ENCODE data around the gene KRT32.

KRT32 gene

DNA sequence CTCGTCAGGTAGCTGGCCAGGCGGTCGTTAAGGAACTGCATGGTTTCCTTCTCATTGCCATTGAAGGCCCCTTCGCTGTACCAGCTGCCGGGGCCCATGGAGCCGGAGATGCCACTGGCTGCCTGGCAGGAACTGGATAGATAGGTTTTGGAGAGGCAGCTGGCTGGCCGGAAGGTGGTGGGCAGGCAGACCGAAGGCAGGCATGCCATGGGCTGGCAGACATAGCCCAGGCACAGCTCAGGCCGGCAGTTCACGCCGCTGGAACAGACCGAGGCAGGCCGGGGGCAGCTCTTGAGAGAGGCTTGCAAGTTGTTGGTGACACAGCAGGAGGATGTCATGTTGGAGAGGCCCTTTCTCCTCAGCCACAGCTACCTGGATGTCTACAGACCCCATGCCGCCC is at the start of gene KRT32:
KRT32 (minus strand) TSS at position 399 of the 400 bp plus-strand sequence; CDS start at position 338, 61 bp downstream.
- in situ Hi-C loops (cut with HindIII; ENCODE audit: low sequenced_read_pairs), result no loop called here

DNA sequence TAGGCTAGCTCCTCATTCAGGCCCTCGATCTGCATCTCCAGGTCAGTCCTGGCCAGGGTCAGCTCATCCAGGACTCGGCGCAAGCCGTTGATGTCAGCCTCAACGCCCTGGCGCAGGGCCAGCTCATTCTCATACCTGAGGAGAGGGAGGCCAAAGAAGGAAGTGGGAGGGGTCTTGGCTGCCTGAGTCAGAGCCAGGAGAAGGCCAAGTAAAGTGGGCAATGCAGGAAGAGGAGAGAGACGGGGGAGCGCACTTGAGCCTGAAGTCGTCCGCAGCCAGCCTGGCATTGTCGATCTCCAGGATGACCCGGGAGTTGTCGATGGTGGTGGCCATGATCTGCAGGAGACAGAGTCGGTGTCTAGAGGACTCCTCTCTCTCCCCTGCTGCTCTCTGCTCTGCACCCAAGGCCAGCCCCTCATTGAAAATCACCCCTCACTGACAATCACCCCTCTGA is 49.7 kb upstream of the KRT32 start:
- in situ Hi-C loops (cut with HindIII; ENCODE audit: low sequenced_read_pairs), result no loop called here

DNA sequence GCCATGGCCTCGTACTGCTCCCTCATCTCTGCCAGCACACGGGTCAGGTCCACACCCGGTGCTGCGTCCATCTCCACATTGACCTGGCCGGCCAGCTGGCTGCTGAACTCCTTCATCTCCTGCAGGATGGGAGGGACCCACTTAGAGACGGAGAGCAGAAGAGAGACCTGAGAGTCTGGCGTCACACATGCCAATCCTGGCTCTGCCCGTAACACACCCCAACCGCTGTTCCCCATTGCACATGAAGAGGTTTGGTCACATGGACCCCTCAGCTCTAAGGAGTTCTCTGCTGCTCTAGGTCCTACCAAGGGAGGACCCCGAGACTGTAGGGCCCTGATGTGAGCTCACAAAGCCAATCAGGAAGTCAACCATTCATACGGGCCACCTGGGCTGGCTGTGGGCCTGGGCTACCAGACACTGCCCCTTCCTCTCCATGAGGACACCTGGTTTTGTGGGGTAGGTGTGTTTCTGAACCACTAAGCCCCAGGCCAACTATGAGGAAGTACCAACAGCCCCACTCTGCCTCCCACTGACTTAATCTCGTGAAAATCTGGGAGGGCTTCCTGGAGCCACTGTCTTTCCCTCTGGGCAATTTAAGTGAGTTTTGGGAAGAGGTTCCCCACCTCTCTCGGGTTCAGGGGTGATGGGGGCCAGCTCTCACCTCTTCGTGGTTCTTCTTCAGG is 49.1 kb upstream of the KRT32 start:
- in situ Hi-C loops (cut with HindIII; ENCODE audit: low sequenced_read_pairs), result no loop called here

GRCh38 chr17:41513168-41513547 is 46.0 kb upstream of the KRT32 start:
- in situ Hi-C loops (cut with HindIII; ENCODE audit: low sequenced_read_pairs), result no loop called here

DNA sequence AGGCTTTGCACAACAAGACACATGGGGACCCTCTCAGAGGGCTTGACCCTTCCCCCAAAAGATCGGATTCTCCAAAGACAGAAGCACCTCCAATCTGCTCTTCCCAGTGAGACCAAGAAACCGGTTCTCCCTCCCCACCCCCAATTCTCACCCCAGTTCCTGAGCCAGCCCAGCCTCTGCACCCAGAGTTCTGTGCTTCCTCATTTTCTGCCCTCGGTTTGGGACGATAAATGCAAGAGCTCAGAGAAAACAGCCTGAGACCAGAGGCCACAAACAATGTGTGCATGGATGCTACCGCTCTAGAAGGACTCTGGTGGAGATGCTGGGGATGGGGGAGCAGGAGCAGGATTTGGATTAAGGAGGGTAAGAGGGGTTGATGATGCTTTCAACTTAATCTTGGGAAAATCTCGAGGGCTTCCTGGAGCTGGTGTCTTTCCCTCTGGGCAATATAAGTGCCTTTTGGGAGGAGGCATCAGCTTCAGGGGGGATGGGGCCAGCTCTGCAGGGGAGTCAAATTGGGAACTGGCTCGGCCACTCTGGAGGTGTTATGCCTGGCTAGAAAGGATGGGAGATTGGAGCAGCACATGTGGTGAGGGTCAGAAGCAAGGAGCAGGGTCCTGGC is 45.5 kb upstream of the KRT32 start:
- in situ Hi-C loops (cut with HindIII; ENCODE audit: low sequenced_read_pairs), result no loop called here

GRCh38 chr17:41511716-41512115 is 44.5 kb upstream of the KRT32 start:
- in situ Hi-C loops (cut with HindIII; ENCODE audit: low sequenced_read_pairs), result no loop called here

- in situ Hi-C loops (cut with HindIII; ENCODE audit: low sequenced_read_pairs), result no loop called here
Observed at GRCh38 chr17:41511116-41511515, 43.9 kb upstream of the KRT32 start.

GRCh38 chr17:41510251-41511065 is 43.3 kb upstream of the KRT32 start:
- in situ Hi-C loops (cut with HindIII; ENCODE audit: low sequenced_read_pairs), result no loop called here

DNA sequence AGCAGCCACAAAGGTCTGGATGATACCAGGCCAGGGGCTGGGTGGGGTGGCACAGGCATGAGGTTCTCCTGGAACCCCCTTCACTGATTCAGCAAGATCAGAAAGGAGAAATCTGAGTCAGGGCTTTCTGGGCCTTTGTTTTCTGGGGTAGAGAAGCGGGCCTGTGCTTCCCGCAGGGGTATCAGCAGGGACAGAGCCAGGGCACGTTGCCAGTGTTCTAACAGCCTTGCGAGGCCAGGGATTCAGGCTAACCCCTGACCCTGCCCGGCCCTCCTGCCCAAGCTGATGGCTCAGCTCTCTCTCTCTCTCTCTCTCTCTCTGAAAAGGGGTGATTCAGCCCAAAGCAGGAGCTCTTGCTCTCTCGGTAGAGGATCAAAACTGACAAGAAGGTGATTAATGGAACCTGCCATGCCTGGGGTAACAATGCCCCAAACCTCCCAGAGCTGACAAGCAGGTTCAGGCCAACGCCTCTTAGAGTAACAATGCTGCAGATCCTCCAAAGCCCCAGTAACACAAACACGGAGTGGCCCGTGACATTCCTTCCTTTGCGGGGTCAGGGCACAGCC is 40.2 kb upstream of the KRT32 start:
- in situ Hi-C loops (cut with HindIII; ENCODE audit: low sequenced_read_pairs), result no loop called here

- in situ Hi-C loops (cut with HindIII; ENCODE audit: low sequenced_read_pairs), result no loop called here
Observed at GRCh38 chr17:41505809-41506767, 38.9 kb upstream of the KRT32 start.

- in situ Hi-C loops (cut with HindIII; ENCODE audit: low sequenced_read_pairs), result no loop called here
Observed at GRCh38 chr17:41505007-41505808, 38.0 kb upstream of the KRT32 start, which contains the start of gene KRT13. TSS of gene KRT13 (minus strand) at chr17:41505612. CDS start at chr17:41505550, 62 bp downstream.

GRCh38 chr17:41504246-41504977 is 37.2 kb upstream of the KRT32 start:
- in situ Hi-C loops (cut with HindIII; ENCODE audit: low sequenced_read_pairs), result no loop called here

GRCh38 chr17:41503202-41503601 is 36.0 kb upstream of the KRT32 start:
- in situ Hi-C loops (cut with HindIII; ENCODE audit: low sequenced_read_pairs), result no loop called here

DNA sequence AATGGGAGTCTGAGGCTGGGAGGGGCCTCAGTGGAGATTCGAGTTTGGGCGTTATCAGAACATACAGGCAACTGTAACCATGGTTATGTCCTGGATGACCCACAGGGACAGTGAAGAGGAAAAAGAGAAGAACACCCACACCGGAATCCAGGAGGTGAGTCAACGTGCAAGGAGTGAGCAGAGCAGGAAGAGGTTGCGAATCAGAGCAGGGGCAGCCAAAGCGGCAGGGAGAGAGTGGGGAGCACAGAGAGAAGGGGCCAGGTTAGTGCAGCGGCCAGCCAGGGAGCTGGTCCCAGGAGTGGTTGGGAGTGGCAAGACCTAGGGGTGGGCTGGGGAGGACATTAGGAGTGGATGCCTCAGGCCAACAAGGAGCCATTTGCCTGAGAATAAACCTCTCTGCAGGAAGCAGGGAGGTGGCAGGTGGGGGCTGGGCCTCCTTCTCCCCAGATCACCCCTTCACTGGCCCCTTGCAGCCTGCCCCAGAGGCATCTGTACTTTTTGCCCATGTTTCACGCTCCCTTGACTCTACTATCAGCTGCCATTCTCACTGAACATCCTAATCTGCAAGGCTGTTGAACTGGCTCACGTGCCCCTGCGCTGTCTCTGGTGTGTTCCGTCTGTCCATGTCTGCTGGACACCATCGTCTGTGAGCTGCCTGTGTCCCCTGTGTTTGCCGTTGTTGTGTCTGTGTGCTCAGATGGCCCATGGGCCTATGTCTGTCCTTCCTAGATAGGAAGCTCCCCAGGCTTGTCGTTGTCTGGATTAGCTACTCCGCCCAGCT is 33.1 kb upstream of the KRT32 start:
- in situ Hi-C loops (cut with HindIII; ENCODE audit: low sequenced_read_pairs), result no loop called here

GRCh38 chr17:41499714-41500113 is 32.5 kb upstream of the KRT32 start:
- in situ Hi-C loops (cut with HindIII; ENCODE audit: low sequenced_read_pairs), result no loop called here

DNA sequence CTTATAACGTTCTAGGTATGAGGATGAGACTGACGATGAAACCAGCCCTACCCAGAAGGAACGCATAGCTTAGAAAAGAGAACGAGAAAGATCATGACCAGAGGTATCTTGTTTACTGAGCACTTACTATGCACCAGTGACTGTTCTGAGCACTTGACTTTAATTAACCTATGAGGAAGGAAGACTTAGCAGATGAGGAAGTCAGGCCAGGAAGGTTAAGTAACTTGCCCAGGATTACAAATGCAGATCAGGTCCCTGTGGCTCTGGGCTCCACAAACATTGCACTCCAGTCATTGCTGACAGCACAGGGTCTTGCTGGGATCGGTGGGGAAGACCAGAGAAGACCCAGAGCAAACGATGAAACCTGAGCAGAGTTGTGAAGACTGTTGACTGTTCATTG is 31.1 kb upstream of the KRT32 start:
- in situ Hi-C loops (cut with HindIII; ENCODE audit: low sequenced_read_pairs), result no loop called here

DNA sequence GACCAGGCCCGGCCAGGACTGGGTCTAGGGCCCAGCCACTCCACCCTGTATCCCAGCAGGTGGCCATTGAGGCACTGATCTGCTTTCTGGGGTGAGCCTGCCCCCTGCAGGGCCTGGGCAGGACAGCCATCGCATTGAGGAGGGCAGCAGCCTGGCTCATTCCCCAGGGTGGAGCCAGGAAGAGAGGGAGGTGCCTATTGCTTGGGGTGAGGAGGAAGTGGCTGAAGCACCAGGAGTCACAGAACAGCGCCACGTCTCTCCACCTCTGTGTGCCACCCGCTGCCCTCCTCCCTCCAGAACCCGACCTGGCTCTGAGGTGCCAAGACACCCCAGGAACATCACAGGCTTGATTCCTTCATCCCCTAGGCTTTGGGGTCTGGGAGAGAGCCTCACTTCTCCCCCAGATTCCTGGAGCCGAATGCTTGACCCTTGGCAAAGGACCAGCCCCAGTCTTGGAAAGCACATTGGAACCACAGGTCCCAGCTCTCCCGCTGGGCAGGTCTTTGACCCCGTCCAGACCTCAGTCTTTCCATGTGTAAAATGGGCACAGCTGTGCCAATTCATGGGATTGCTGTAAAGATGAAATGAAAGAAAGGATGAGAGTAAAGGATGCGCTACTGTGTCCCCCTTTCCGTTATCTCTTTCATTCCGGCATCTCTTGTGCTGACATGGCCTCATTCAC is 29.8 kb upstream of the KRT32 start:
- in situ Hi-C loops (cut with HindIII; ENCODE audit: low sequenced_read_pairs), result no loop called here
